Adrenal gland (tissue), 12 donors: ENCODE results near the gene CPNE4. TPM values are rescaled to one million over a fixed set of nuclear protein-coding genes. Genes with fewer than 3 reads are reported as not detected.

Experiments
- DNase-seq, 7 donors: peaks; one replicate each; pipeline ENCODE4 v3.0.0-alpha.2; 2019 to 2020
- H3K27ac ChIP-seq, 5 donors: fragments of 200-600 bp; sonication (generic) in 4 of 5; 1 replicate in 3 of 5; 2 replicates in 2 of 5; pipeline versions ENCODE4 v1.5.1 to v1.8.0; 2016 to 2020; ENCODE audit warnings: mild to moderate bottlenecking in 1 of 5
- H3K27me3 ChIP-seq: fragments of 200-600 bp; 2 replicates; pipeline ENCODE4 v1.8.0; 2021
- H3K36me3 ChIP-seq, 2 donors: fragments of 200-600 bp; replicated peaks in 1 of 2; 1 replicate in 1 of 2; 2 replicates in 1 of 2; pipeline versions ENCODE4 v1.5.1 to v1.8.0; 2018 to 2022
- H3K4me1 ChIP-seq, 2 donors: fragments of 200-600 bp; replicated peaks in 1 of 2; 1 replicate in 1 of 2; 2 replicates in 1 of 2; pipeline versions ENCODE4 v1.5.1 to v1.8.0; 2018 to 2021
- H3K4me3 ChIP-seq, 4 donors: fragments of 200-600 bp; sonication (generic) in 3 of 4; one replicate each; pipeline ENCODE4 v1.5.1; 2016 to 2018
- H3K9me3 ChIP-seq, 3 donors: fragments of 200-600 bp; sonication (generic) in 1 of 3; replicated peaks in 1 of 3; 1 replicate in 2 of 3; 2 replicates in 1 of 3; pipeline versions ENCODE4 v1.5.1 to v1.8.0; 2016 to 2021
- POLR2A ChIP-seq, 2 donors: fragments of 450-650 bp; IDR thresholded peaks; one replicate each; pipeline ENCODE4 v1.6.1; 2017; ENCODE audit warnings: antibody characterized with exemption in 2 of 2, mild to moderate bottlenecking in 2 of 2, moderate library complexity in 1 of 2
- WGBS, 4 donors: extraction: QIAGEN DNeasy Blood & Tissue Kit in 2 of 4; methylation state at CpG; one replicate each; pipeline versions ENCODE4 v1.1.5 to v1.1.7; 2013 to 2017; 5-methylcytosine and 5-hydroxymethylcytosine counted together
- intact Hi-C, 2 donors: fragments of 100-400 bp; cut with DNase I; formaldehyde crosslinking; loops; one replicate each; pipeline versions ENCODE4 v1.14.1 to v1.15.0; 2022 to 2023
- polyA plus RNA-seq, 3 donors: library from polyadenylated mRNA; stranded (reverse); fragments of 200-250 nt in 2 of 3; fragments of 350-450 nt in 1 of 3; fragmentation: Illumina TruSeq in 1 of 3; extraction: RNeasy Lipid Tissue Mini Kit (QIAGEN cat#74804) in 1 of 3; gene quantifications; one replicate each; pipeline ENCODE4 v1.2.3, GENCODE V29; 2013 to 2014
- total RNA-seq, 9 donors: library from RNA; depleted of rRNA in 4 of 9; stranded (reverse); fragments of >200 nt in 4 of 9; fragments of 120-200 nt in 1 of 9; fragmentation: NEBNext Ultra II Directional in 1 of 9; extraction: Animal tissue kit (Norgen Biotek cat#: 25700) in 1 of 9; gene quantifications; one replicate each; pipeline versions ENCODE4 v1.1.0 to v1.2.4, GENCODE V29; 2013 to 2023
- TF ChIP-seq, protein P1 (sequence below), 6 experiments: fragments of 450-650 bp in 4 of 6; fragments of 200-600 bp in 2 of 6; sonication (generic) in 1 of 6; IDR thresholded peaks; 1 replicate in 5 of 6; 2 replicates in 1 of 6; pipeline versions ENCODE4 v1.5.1 to v1.8.0; 2016 to 2021; ENCODE audit warnings: antibody characterized with exemption in 6 of 6, mild to moderate bottlenecking in 2 of 6, moderate library complexity in 1 of 6
- donor health status: healthy with polysubstance abuse.
- donor health status: Bipolar disorder and iron deficiency.
- donor health status: DM: yes; HTN: yes; CAD: no.
- donor health status: DM: no; HTN: no; CAD: no.
- donor health status: DM: no; HTN: no; CAD: no.
- donor health status: DM: yes; HTN: yes; CAD: no.

The CPNE4 gene
- total and polyA plus RNA-seq, 12 donors: 0.11 to 7.5 (median 0.59) TPM

DNA sequence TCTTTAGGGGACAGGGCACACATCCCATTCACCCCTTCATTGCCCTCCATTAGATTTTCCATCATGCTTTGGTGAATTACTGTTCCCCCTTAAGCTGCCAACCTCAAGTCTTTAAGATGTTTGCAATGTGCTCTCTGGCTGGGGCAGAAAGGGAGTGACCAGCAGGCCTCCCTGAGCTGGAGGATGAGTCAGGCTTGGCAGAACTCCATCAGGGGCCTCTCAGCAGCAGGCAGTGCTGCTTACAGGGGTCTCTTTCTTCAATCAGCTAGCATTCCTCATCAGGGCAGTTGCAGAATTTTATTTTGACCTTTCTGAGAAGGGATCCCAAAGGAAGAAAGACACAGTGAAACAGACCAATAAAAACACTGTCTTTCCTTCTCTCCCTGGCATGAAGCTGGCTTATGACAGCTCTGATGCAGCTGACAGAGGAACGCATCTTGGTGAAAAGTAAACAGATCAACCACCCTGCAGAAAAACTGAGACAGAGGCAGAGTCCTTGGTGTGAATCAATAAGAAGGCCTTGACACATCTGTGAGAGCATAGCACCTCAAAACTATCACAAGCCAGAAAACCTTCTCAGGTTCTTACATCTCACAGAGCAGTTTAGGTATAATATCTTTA lies 443.3 kb downstream of the CPNE4 start:
- H3K4me3 ChIP-seq: no peak overlapping the region
- WGBS, 4 donors: 13 to 55% (median 36%) methylated on average over 1 of the region's 1 CpG
- TF ChIP-seq, protein P1, sequence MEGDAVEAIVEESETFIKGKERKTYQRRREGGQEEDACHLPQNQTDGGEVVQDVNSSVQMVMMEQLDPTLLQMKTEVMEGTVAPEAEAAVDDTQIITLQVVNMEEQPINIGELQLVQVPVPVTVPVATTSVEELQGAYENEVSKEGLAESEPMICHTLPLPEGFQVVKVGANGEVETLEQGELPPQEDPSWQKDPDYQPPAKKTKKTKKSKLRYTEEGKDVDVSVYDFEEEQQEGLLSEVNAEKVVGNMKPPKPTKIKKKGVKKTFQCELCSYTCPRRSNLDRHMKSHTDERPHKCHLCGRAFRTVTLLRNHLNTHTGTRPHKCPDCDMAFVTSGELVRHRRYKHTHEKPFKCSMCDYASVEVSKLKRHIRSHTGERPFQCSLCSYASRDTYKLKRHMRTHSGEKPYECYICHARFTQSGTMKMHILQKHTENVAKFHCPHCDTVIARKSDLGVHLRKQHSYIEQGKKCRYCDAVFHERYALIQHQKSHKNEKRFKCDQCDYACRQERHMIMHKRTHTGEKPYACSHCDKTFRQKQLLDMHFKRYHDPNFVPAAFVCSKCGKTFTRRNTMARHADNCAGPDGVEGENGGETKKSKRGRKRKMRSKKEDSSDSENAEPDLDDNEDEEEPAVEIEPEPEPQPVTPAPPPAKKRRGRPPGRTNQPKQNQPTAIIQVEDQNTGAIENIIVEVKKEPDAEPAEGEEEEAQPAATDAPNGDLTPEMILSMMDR (IDR thresholded peaks at IDR 0.05): no peak
- TF ChIP-seq POLR2A (IDR thresholded peaks at IDR 0.05): no peak
- peak; percentile 14 to 50 (median 16) for DNase-seq
- H3K27ac ChIP-seq: no peak overlapping the region
- no peaks in the 10 kb centered on the region for H3K4me1 ChIP-seq
- H3K27me3 ChIP-seq: no peaks in the 10 kb centered on the region
- intact Hi-C loops: no loop called here
- H3K9me3 ChIP-seq: no peaks in the 10 kb centered on the region
- H3K36me3 ChIP-seq: no peaks in the 10 kb centered on the region

DNA sequence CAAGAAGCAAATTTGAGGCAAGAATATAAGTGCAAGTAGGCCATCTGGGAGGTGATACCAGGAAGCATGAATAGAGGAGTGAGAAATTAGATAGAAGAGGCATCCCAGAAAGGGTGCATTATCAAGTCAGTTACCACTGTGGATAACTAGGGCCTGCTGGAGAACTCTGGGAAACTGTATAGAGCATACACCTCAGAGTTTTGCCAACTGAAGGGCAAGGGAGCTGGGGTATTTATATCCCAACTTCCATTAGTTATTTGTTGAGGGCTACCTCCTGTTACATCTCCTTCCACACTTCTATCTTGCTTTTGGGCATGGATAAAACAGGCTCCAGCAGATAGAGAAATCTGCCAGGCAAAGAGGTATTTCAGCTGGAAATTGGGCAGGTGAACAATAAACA lies 448.5 kb downstream of the CPNE4 start:
- intact Hi-C loops: no loop called here

DNA sequence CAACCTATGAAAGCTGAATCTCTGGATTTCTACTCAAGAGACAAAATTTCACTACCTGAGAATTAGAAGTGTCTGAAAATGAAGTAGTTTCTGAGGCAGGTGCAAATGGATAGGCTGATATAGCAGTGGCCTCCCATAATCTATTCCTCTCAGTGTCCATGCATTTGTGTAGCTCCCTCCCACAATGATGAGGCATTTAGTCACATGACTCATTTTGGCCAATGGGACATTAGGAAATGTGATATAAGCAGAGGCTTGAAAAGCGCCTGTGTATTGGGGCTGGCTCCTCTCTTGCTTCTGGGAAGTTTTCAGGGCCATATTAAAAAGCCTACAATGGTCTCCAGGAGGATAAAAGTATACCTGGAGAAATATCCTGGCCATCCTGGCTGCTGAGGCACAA lies 452.4 kb downstream of the CPNE4 start:
- Histone ChIP-seq H3K27me3 (no peaks in the 10 kb centered on the region), H3K27ac (no peak overlapping the region), H3K4me3 (no peak overlapping the region), H3K9me3 (no peaks in the 10 kb centered on the region), H3K36me3 (no peaks in the 10 kb centered on the region), H3K4me1 (no peaks in the 10 kb centered on the region)
- 86 to 97% (median 91%) methylated on average over 1 of the region's 1 CpG for WGBS, 4 donors
- no peak for DNase-seq
- no peak for TF ChIP-seq POLR2A (IDR thresholded peaks at IDR 0.05)
- TF ChIP-seq, protein P1 (IDR thresholded peaks at IDR 0.05): no peak
- intact Hi-C loops: no loop called here

More for the DNA sequence above, 448.5 kb downstream of the CPNE4 start:
- DNase-seq: no peak
- no peaks in the 10 kb centered on the region for H3K9me3 ChIP-seq
- H3K4me3 ChIP-seq: no peak overlapping the region
- H3K27me3 ChIP-seq: no peaks in the 10 kb centered on the region
- no peak overlapping the region for H3K27ac ChIP-seq
- no peaks in the 10 kb centered on the region for H3K4me1 ChIP-seq
- TF ChIP-seq, protein P1 (IDR thresholded peaks at IDR 0.05): no peak
- TF ChIP-seq POLR2A (IDR thresholded peaks at IDR 0.05): no peak
- no peaks in the 10 kb centered on the region for H3K36me3 ChIP-seq

DNA sequence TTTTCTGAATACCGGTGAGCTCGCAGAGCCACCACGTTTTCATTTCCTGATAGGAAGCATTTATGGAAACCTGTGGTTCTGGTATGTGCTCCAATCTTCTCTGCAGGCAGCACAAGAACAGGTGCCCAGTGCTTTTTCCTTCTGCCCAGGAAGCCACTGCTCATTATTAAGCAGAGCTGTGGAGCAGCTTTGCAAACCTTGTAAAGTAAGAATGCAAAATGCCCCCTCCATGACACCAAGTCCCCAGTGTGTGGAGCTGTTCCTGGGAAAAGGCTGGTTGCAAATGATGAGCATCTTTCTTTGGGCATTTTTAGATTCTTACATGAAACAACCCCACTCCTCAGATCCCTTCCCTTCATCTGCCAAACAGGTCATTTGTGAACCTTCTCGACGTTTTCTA lies 466.4 kb downstream of the CPNE4 start:
- Histone ChIP-seq H3K36me3 (no peaks in the 10 kb centered on the region), H3K4me1 (no peaks in the 10 kb centered on the region), H3K27ac (no peak overlapping the region), H3K27me3 (no peaks in the 10 kb centered on the region), H3K4me3 (no peak overlapping the region), H3K9me3 (no peaks in the 10 kb centered on the region)
- TF ChIP-seq, protein P1 (IDR thresholded peaks at IDR 0.05): no peak
- no peak for TF ChIP-seq POLR2A (IDR thresholded peaks at IDR 0.05)
- no peak for DNase-seq
- intact Hi-C loops: no loop called here
- WGBS, 4 donors: 57 to 63% (median 59%) methylated on average over 5 of the region's 5 CpGs
